ENCODE results near the gene ARPC2. TPM values are rescaled to one million over a fixed set of nuclear protein-coding genes. Genes with fewer than 3 reads are reported as not detected.
A peak's percentile ranks its signal among the peaks of the same experiment; 100 is the strongest.

ARPC2 gene
- total and polyA plus RNA-seq, 10 donors: 262 to 554 (median 374) TPM

- WGBS, 5 donors: 0 to 1% (median 0%) methylated on average over 34 to 64 of the region's 64 CpGs
- TF ChIP-seq CTCF (IDR thresholded peaks at IDR 0.05 in 8 of 11, conservative IDR thresholded peaks at IDR 0.05 in 3 of 11): peak in 6 of 11 experiments; percentile 30 to 66 (median 52)
- peak; percentile 91 to 94 (median 93) for TF ChIP-seq POLR2AphosphoS5 (IDR thresholded peaks at IDR 0.05)
- TF ChIP-seq POLR2A (IDR thresholded peaks at IDR 0.05): peak in 2 of 3 donors; percentile 6 to 48
- intact Hi-C loops (cut with DNase I; ENCODE audit: low total_unique reads): no loop called here
- no peaks in the 10 kb centered on the region for H3K9me3 ChIP-seq
- H3K27me3 ChIP-seq (replicated peaks in 1 of 7): no peaks in the 10 kb centered on the region
- peaks cover 34 to 84% (median 55%) of the 10 kb centered on the region in 6 donors for H3K4me1 ChIP-seq
- peak within 1 kb of the TSS; percentile 78 to 99 (median 91) for H3K4me3 ChIP-seq
- peaks cover 0 to 65% (median 44%) of the 10 kb centered on the region in 6 donors for H3K36me3 ChIP-seq
- peak within 1 kb of the TSS; percentile 57 to 90 (median 85) for H3K27ac ChIP-seq
- DNase-seq: peak; percentile 100
These were observed 53.1 kb downstream of the ARPC2 start, which contains the start of the genes AAMP and PNKD for GRCh38 chr2:218269900-218270720. TSS of gene AAMP (minus strand) at chr2:218270137. CDS start at chr2:218270086, 51 bp downstream. TSS of gene PNKD (plus strand) at chr2:218270519. CDS start at chr2:218270536, 17 bp downstream.

- intact Hi-C loops (cut with DNase I; ENCODE audit: low total_unique reads): no loop called here
- no peaks in the 10 kb centered on the region for H3K27me3 ChIP-seq (replicated peaks in 1 of 7)
- DNase-seq: no peak
- peaks cover 34 to 87% (median 55%) of the 10 kb centered on the region in 6 donors for H3K4me1 ChIP-seq
- H3K36me3 ChIP-seq: peaks cover 0 to 65% (median 44%) of the 10 kb centered on the region in 6 donors
- peak overlapping the region; percentile 14 to 90 (median 85) for H3K27ac ChIP-seq
- H3K4me3 ChIP-seq: peak overlapping the region; percentile 78 to 99 (median 91)
- no peaks in the 10 kb centered on the region for H3K9me3 ChIP-seq
- WGBS, 5 donors: 7 to 11% (median 8%) methylated on average over 23 of the region's 23 CpGs
- TF ChIP-seq CTCF (IDR thresholded peaks at IDR 0.05 in 8 of 11, conservative IDR thresholded peaks at IDR 0.05 in 3 of 11) (no peak), POLR2AphosphoS5 (IDR thresholded peaks at IDR 0.05) (no peak), POLR2A (IDR thresholded peaks at IDR 0.05) (no peak)
These were observed 53.9 kb downstream of the ARPC2 start for GRCh38 chr2:218270721-218271486.

GRCh38 chr2:218271487-218271797 lies 54.5 kb downstream of the ARPC2 start:
- peak overlapping the region in 7 of 8 donors; percentile 78 to 99 (median 93) for H3K4me3 ChIP-seq
- WGBS, 5 donors: 56 to 72% (median 71%) methylated on average over 4 of the region's 4 CpGs

More at GRCh38 chr2:218271487-218271797, 54.5 kb downstream of the ARPC2 start:
- Histone ChIP-seq H3K36me3 (peaks cover 0 to 65% (median 44%) of the 10 kb centered on the region in 6 donors), H3K27ac (peak overlapping the region in 4 of 8 donors; percentile 84 to 90 (median 86)), H3K9me3 (no peaks in the 10 kb centered on the region), H3K4me1 (peaks cover 34 to 92% (median 55%) of the 10 kb centered on the region in 6 donors), H3K27me3 (replicated peaks in 1 of 7) (no peaks in the 10 kb centered on the region)
- no peak for DNase-seq
- no peak for TF ChIP-seq POLR2A (IDR thresholded peaks at IDR 0.05)
- TF ChIP-seq POLR2AphosphoS5 (IDR thresholded peaks at IDR 0.05): no peak
- no peak for TF ChIP-seq CTCF (IDR thresholded peaks at IDR 0.05 in 8 of 11, conservative IDR thresholded peaks at IDR 0.05 in 3 of 11)
- intact Hi-C loops (cut with DNase I; ENCODE audit: low total_unique reads): no loop called here
